ENCODE measurements around the gene HSP90AB1.

Gene HSP90AB1

DNA sequence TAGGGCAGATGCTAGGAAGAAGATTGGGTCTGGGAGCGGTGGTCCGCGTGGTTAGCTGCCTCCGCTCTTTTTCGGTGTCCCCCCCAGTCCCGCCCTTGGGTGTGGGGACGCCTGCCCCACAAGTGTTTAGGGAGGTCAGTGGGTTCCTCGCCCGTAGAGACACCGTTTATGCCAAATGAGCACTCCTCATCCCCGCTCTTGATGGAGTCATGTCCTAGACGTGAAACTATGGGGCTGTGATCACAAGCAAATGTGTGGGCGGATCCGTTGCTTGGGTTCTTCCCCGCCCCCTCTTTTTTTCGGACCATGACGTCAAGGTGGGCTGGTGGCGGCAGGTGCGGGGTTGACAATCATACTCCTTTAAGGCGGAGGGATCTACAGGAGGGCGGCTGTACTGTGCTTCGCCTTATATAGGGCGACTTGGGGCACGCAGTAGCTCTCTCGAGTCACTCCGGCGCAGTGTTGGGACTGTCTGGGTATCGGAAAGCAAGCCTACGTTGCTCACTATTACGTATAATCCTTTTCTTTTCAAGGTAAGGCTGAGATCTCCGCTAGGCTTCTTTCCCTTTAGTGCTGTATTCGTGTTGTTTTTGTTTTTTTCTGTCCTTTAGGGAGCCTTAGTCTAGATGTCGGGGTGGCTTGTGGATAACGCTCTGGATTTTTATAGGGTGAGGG is at the start of gene HSP90AB1:
Gene HSP90AB1, plus strand, starts transcription at position 439 of the 675 bp plus-strand sequence. CDS start 1,529 bp downstream, outside the sequence.
- peak; percentile 90 for DNase-seq (ENCODE audit: low read depth, low spot score)
- Histone ChIP-seq H3K9me3 (ENCODE audit: control insufficient read depth, insufficient read depth, low read length) (no peaks in the 10 kb centered on the region), H3K4me3 (ENCODE audit: low read length) (peak within 1 kb of the TSS; percentile 79), H3K27ac (ENCODE audit: low read length) (no peak within 1 kb of the TSS), H3K36me3 (ENCODE audit: control insufficient read depth, insufficient read depth, low read length) (peaks cover 29% of the 10 kb centered on the region), H3K27me3 (ENCODE audit: control insufficient read depth, insufficient read depth, low read length) (no peaks in the 10 kb centered on the region), H3K4me1 (ENCODE audit: control insufficient read depth, insufficient read depth, low read length) (no peaks in the 10 kb centered on the region; the same call in 1 of the 2 replicates)
- WGBS (ENCODE audit: insufficient coverage, insufficient read length), result no CpG with 5 or more reads among the region's 34 CpGs

DNA sequence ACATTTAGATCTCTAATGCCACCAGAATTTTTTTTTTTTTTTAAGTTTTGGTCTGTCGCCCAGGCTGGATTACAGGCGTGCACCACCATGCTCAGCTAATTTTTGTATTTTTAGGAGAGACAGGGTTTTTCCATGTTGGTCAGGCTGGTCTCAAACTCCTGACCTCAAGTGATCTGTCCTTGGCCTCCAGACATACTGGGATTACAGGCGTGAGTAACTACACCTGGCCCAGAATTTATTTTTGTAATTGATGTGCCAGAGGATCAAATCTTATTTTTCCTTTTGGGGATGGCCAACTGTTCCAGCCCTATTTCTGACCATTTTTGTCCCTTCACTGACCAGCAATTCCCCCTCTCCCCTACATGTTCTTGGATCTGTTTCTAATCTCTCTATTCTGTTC is 48.2 kb upstream of the HSP90AB1 start:
- H3K9me3 ChIP-seq (ENCODE audit: control insufficient read depth, insufficient read depth, low read length), result no peaks in the 10 kb centered on the region
- no peak for DNase-seq (ENCODE audit: low read depth, low spot score)
- H3K4me1 ChIP-seq (ENCODE audit: control insufficient read depth, insufficient read depth, low read length), result peaks cover 12% of the 10 kb centered on the region
- H3K4me3 ChIP-seq (ENCODE audit: low read length), result no peak overlapping the region
- H3K27me3 ChIP-seq (ENCODE audit: control insufficient read depth, insufficient read depth, low read length), result no peaks in the 10 kb centered on the region
- no peaks in the 10 kb centered on the region for H3K36me3 ChIP-seq (ENCODE audit: control insufficient read depth, insufficient read depth, low read length)
- no peak overlapping the region for H3K27ac ChIP-seq (ENCODE audit: low read length)
- no CpG with 5 or more reads among the region's 3 CpGs for WGBS (ENCODE audit: insufficient coverage, insufficient read length)

DNA sequence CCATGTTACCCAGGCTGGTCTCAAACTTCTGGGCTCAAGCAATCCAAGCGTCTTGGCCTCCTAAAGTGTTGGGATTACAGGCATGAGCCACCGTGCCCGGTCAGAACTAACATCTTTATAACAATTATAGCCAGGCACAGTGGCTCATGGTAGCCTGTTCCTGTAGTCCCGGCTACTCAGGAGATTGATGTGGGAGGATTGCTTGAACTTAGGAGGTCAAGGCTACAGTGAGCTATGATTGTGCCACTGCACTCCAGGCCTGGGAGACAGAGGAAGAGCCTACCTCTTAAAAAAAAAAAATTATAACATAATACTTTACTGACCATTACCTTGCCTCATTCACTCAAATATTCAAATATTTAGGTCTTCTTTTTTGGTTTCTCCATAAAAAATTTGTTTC is 47.0 kb upstream of the HSP90AB1 start:
- WGBS (ENCODE audit: insufficient coverage, insufficient read length), result no CpG with 5 or more reads among the region's 4 CpGs

DNA sequence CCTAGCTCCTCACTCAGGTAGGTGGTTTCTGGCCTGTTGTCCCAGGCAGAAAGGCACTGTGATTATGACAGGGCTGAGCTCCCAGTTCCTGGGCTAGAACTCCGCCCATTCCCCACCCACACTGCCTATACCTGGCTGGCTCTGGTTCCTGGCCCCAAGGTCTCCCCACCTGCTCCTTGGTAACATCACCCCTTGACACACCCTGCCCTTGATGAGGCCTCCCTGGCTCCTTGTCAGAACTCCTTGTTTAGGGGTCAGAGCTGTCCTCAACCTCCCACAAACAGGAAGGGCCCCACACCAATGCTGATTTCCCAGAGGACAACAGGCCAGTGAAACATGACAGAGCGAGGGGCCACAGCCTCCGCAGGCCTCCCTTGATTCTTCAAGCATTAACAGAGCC is 45.7 kb upstream of the HSP90AB1 start:
- no peak overlapping the region for H3K4me3 ChIP-seq (ENCODE audit: low read length)
- no peak for DNase-seq (ENCODE audit: low read depth, low spot score)
- peaks cover 12% of the 10 kb centered on the region for H3K4me1 ChIP-seq (ENCODE audit: control insufficient read depth, insufficient read depth, low read length)
- H3K9me3 ChIP-seq (ENCODE audit: control insufficient read depth, insufficient read depth, low read length), result no peaks in the 10 kb centered on the region
- H3K27ac ChIP-seq (ENCODE audit: low read length), result no peak overlapping the region
- no CpG with 5 or more reads among the region's 3 CpGs for WGBS (ENCODE audit: insufficient coverage, insufficient read length)
- H3K36me3 ChIP-seq (ENCODE audit: control insufficient read depth, insufficient read depth, low read length), result no peaks in the 10 kb centered on the region
- no peaks in the 10 kb centered on the region for H3K27me3 ChIP-seq (ENCODE audit: control insufficient read depth, insufficient read depth, low read length)

More for the DNA sequence above, 47.0 kb upstream of the HSP90AB1 start:
- DNase-seq (ENCODE audit: low read depth, low spot score), result no peak
- Histone ChIP-seq H3K4me3 (ENCODE audit: low read length) (no peak overlapping the region), H3K27ac (ENCODE audit: low read length) (no peak overlapping the region), H3K4me1 (ENCODE audit: control insufficient read depth, insufficient read depth, low read length) (peaks cover 12% of the 10 kb centered on the region), H3K36me3 (ENCODE audit: control insufficient read depth, insufficient read depth, low read length) (no peaks in the 10 kb centered on the region), H3K27me3 (ENCODE audit: control insufficient read depth, insufficient read depth, low read length) (no peaks in the 10 kb centered on the region), H3K9me3 (ENCODE audit: control insufficient read depth, insufficient read depth, low read length) (no peaks in the 10 kb centered on the region)

DNA sequence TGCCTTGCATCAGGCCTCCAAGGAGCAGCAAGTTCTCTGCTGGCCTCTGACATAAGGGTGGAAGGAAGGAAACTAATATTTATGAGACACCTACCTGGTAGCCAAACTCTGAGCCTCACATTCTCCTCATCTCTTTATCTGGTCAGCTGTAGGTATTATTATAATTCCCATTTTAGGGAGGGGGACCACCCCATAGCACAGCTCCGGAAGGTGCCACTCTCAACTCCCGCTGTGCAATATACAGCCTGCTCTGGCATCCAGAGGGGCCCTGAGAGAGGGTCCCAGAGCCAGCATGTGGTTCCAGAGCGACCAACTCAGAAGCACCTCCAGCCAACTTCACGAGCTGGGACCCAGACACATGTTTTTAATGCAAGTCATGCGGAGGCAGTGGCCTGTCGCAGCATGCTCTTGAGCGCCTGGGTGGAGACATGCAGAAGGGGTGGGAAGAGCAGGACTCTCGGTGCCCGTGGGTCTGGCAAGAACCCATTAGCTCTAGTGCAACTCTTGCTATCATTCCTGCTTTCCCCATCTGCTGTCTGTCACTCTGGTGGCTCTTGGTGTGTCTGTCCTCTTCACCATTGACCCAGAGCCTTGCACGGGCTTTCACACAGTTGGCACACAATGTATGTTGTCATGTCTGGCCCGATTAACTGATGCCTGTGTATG is 45.1 kb upstream of the HSP90AB1 start:
- no CpG with 5 or more reads among the region's 11 CpGs for WGBS (ENCODE audit: insufficient coverage, insufficient read length)
- Histone ChIP-seq H3K27ac (ENCODE audit: low read length) (no peak overlapping the region), H3K36me3 (ENCODE audit: control insufficient read depth, insufficient read depth, low read length) (no peaks in the 10 kb centered on the region), H3K4me3 (ENCODE audit: low read length) (no peak overlapping the region), H3K4me1 (ENCODE audit: control insufficient read depth, insufficient read depth, low read length) (peaks cover 12% of the 10 kb centered on the region), H3K9me3 (ENCODE audit: control insufficient read depth, insufficient read depth, low read length) (no peaks in the 10 kb centered on the region), H3K27me3 (ENCODE audit: control insufficient read depth, insufficient read depth, low read length) (no peaks in the 10 kb centered on the region)
- DNase-seq (ENCODE audit: low read depth, low spot score), result no peak

DNA sequence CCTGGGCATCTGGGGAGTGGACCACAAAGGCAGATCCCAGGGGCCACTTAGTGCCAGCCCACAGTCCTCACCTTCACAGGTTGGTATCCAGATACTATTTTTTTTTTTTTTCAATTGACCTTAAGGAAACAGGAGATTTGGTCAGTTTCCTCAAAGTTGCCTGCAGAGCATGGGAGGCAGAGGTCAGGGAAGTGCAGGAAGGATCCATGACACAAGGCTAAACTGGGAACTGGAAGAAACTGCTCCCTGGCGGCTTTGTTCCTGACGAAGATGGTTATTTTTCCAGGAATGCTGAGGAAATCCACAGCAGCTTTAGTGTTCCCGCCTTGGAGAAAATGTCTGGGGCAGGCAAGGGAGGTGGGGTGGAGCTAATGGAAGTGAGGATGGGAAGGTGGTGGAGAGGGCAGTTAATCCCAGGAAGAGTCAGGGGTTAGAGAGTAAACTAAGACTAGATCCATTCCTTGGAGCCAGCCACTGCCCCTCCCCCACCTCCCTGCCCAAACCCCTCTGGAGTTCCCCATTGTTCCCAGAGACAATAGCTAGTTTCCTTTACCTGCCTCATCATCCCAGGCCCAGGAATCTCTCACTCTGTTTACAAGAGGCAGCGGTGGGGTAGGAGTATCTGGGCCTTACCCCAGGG is 44.4 kb upstream of the HSP90AB1 start:
- Histone ChIP-seq H3K4me3 (ENCODE audit: low read length) (no peak overlapping the region), H3K27ac (ENCODE audit: low read length) (no peak overlapping the region), H3K36me3 (ENCODE audit: control insufficient read depth, insufficient read depth, low read length) (no peaks in the 10 kb centered on the region), H3K4me1 (ENCODE audit: control insufficient read depth, insufficient read depth, low read length) (peaks cover 12% of the 10 kb centered on the region), H3K9me3 (ENCODE audit: control insufficient read depth, insufficient read depth, low read length) (no peaks in the 10 kb centered on the region), H3K27me3 (ENCODE audit: control insufficient read depth, insufficient read depth, low read length) (no peaks in the 10 kb centered on the region)
- no CpG with 5 or more reads among the region's 4 CpGs for WGBS (ENCODE audit: insufficient coverage, insufficient read length)
- no peak for DNase-seq (ENCODE audit: low read depth, low spot score)

DNA sequence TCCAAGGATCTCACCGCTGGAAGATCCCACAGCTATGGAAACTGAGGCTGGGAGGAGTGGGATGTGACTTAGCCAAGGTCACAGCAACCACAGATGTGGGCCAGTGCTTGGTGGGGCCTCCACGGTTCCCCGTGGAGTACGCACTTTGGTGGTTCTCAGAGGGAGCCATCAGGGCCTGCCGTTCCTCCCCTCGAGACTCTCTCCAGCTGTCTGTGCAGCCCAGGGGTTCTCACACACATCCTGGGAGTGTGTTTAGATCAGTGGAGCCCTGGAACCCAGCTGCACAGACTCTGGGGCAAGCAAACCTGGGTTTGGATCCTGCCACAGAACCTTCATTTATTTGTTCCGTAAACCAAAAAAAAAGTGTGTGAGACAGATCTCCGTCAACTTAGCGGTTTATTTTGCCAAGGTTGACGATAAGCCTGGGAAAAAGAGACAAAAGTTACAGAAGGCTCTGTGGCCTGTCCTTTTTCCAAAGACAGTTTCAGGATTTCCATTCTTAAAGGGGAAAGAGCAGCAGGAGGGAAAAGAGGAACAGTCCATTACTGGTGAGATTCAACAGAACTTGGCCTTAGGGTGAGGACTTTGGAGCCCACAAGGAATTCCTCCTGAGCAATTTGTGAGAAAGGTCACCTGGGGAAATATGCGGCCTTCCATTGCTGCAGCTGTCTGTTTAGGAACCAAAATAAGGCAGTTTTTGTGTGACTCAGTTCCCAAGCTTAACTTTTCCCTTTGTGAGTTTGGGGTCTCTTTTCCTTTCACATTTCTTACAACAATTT is 43.7 kb upstream of the HSP90AB1 start:
- H3K27ac ChIP-seq (ENCODE audit: low read length), result no peak overlapping the region
- DNase-seq (ENCODE audit: low read depth, low spot score), result no peak
- peaks cover 12% of the 10 kb centered on the region for H3K4me1 ChIP-seq (ENCODE audit: control insufficient read depth, insufficient read depth, low read length)
- no CpG with 5 or more reads among the region's 11 CpGs for WGBS (ENCODE audit: insufficient coverage, insufficient read length)
- H3K4me3 ChIP-seq (ENCODE audit: low read length), result no peak overlapping the region
- no peaks in the 10 kb centered on the region for H3K27me3 ChIP-seq (ENCODE audit: control insufficient read depth, insufficient read depth, low read length)
- H3K36me3 ChIP-seq (ENCODE audit: control insufficient read depth, insufficient read depth, low read length), result no peaks in the 10 kb centered on the region
- no peaks in the 10 kb centered on the region for H3K9me3 ChIP-seq (ENCODE audit: control insufficient read depth, insufficient read depth, low read length)

DNA sequence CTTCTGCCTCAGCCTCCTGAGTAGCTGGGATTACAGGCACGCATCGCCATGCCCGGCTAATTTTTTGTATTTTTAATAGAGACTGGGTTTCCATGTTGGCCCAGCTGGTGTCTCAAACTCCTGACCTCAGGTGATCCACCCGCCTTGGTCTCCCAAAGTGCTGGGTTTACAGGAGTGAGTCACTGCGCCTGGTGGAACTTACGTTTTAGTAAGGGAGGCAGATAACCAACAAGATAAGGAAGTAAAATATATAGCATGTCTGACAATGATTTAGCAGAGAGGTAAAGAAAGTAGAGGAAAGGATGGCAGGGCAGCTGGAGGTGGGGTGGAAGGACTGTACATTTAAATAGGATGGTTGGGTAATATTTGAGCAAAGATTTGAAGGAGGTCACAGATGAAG is 42.9 kb upstream of the HSP90AB1 start:
- H3K36me3 ChIP-seq (ENCODE audit: control insufficient read depth, insufficient read depth, low read length), result no peaks in the 10 kb centered on the region
- no peak overlapping the region for H3K4me3 ChIP-seq (ENCODE audit: low read length)
- no peaks in the 10 kb centered on the region for H3K27me3 ChIP-seq (ENCODE audit: control insufficient read depth, insufficient read depth, low read length)
- H3K4me1 ChIP-seq (ENCODE audit: control insufficient read depth, insufficient read depth, low read length), result peaks cover 12% of the 10 kb centered on the region
- no peak overlapping the region for H3K27ac ChIP-seq (ENCODE audit: low read length)
- no peak for DNase-seq (ENCODE audit: low read depth, low spot score)
- no peaks in the 10 kb centered on the region for H3K9me3 ChIP-seq (ENCODE audit: control insufficient read depth, insufficient read depth, low read length)
- no CpG with 5 or more reads among the region's 6 CpGs for WGBS (ENCODE audit: insufficient coverage, insufficient read length)

DNA sequence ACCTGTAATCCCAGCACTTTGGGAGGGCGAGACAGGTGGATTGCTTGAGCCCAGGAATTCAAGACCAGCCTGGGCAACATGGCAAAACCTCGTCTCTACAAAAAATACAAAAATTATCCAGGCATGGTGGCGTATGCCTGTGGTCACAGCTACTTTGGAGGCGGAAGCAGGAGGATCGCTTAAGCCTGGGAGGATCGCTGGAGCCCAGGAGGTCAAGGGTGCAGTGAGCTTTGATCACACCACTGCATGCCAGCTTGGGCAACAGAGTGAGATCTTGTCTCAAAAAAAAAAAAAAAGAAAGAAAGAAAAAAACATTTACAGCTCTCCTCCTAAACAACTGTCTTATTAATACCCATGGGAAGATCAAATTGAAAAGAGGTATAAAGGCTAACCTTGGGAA is 38.9 kb upstream of the HSP90AB1 start:
- no peaks in the 10 kb centered on the region for H3K27me3 ChIP-seq (ENCODE audit: control insufficient read depth, insufficient read depth, low read length)
- no peaks in the 10 kb centered on the region for H3K36me3 ChIP-seq (ENCODE audit: control insufficient read depth, insufficient read depth, low read length)
- peaks cover 2% of the 10 kb centered on the region; the same call in 1 of the 2 replicates for H3K4me1 ChIP-seq (ENCODE audit: control insufficient read depth, insufficient read depth, low read length)
- no peak for DNase-seq (ENCODE audit: low read depth, low spot score)
- H3K4me3 ChIP-seq (ENCODE audit: low read length), result no peak overlapping the region
- no peak overlapping the region for H3K27ac ChIP-seq (ENCODE audit: low read length)
- no peaks in the 10 kb centered on the region for H3K9me3 ChIP-seq (ENCODE audit: control insufficient read depth, insufficient read depth, low read length)
- WGBS (ENCODE audit: insufficient coverage, insufficient read length), result no CpG with 5 or more reads among the region's 6 CpGs

DNA sequence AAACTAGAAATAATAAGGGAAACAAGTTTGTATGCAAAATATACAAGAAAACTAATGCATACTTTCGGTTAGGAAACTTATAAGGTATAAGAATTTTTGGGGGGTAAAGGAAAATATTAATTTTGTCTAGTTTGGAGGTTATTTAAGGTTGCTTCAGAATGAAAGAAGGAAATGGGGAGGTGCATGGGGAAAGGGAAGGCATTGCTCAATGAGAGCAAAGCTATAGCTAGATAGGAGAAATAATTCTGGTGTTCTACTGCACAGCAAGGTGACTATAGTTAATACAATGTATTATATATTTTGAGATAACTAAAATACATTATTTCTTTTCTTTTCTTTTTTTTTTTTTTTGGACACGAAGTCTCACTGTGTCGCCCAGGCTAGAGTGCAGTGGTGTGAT is 35.6 kb upstream of the HSP90AB1 start:
- no peaks in the 10 kb centered on the region for H3K9me3 ChIP-seq (ENCODE audit: control insufficient read depth, insufficient read depth, low read length)
- no peak overlapping the region for H3K27ac ChIP-seq (ENCODE audit: low read length)
- H3K27me3 ChIP-seq (ENCODE audit: control insufficient read depth, insufficient read depth, low read length), result no peaks in the 10 kb centered on the region
- WGBS (ENCODE audit: insufficient coverage, insufficient read length), result 100% methylated on average over 1 of the region's 3 CpGs
- no peak overlapping the region for H3K4me3 ChIP-seq (ENCODE audit: low read length)
- H3K4me1 ChIP-seq (ENCODE audit: control insufficient read depth, insufficient read depth, low read length), result no peaks in the 10 kb centered on the region
- H3K36me3 ChIP-seq (ENCODE audit: control insufficient read depth, insufficient read depth, low read length), result no peaks in the 10 kb centered on the region
- DNase-seq (ENCODE audit: low read depth, low spot score), result no peak
